Measurements from ENCODE around the gene LYRM2.

Gene LYRM2

GRCh38 chr6:89615882-89616281 is 22.7 kb downstream of the LYRM2 start:
- Histone ChIP-seq H3K27me3 (ENCODE audit: low read length) (no peaks in the 10 kb centered on the region), H4K20me1 (ENCODE audit: low read depth, low read length) (no peaks in the 10 kb centered on the region), H3K36me3 (ENCODE audit: low read length) (no peaks in the 10 kb centered on the region), H3K9me3 (ENCODE audit: insufficient read depth, low read length) (no peaks in the 10 kb centered on the region), H3K4me3 (ENCODE audit: insufficient read depth, low read length, poor library complexity, severe bottlenecking) (no peak overlapping the region), H3F3A (ENCODE audit: insufficient read depth) (no peaks in the 10 kb centered on the region), H3K9ac (ENCODE audit: low read length) (no peak overlapping the region), H3K4me2 (ENCODE audit: low read depth, low read length, poor library complexity, severe bottlenecking) (no peak overlapping the region), H2AFZ (ENCODE audit: low read depth, low read length, severe bottlenecking) (no peak overlapping the region), H3K9me2 (replicated peaks; ENCODE audit: insufficient read depth, low read length) (no peaks in the 10 kb centered on the region), H3K27ac (ENCODE audit: low read depth, low read length) (no peak overlapping the region), H3K79me2 (ENCODE audit: insufficient read depth, low read length) (no peaks in the 10 kb centered on the region)
- TF ChIP-seq EZH2phosphoT487 (conservative IDR thresholded peaks at IDR 0.05; ENCODE audit: low read length), result no peak
- TF ChIP-seq CTCF (IDR thresholded peaks at IDR 0.05; ENCODE audit: insufficient read depth, low read length, poor library complexity, severe bottlenecking), result no peak

DNA sequence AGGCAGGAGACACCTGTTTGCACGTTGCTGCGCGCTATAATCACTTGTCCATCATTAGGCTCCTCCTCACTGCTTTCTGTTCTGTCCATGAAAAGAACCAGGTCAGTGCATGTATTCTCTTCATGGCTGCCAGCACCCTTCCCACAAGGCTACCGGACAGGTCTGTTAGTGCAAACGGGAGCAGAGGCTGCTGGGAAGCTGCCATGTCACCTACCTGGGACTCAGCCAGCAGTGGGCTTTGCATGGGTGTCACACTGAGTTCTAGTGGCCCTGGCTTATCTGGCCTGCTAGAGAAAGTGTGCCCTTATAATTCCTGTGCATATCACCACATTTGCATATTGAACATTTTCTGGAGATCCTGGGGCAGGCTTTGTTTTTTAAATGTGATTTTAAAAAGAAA is 24.8 kb downstream of the LYRM2 start:
- Histone ChIP-seq H3K4me3 (ENCODE audit: insufficient read depth, low read length, poor library complexity, severe bottlenecking) (no peak overlapping the region), H4K20me1 (ENCODE audit: low read depth, low read length) (no peaks in the 10 kb centered on the region), H3F3A (ENCODE audit: insufficient read depth) (no peaks in the 10 kb centered on the region), H2AFZ (ENCODE audit: low read depth, low read length, severe bottlenecking) (no peak overlapping the region), H3K9me3 (ENCODE audit: insufficient read depth, low read length) (no peaks in the 10 kb centered on the region), H3K4me2 (ENCODE audit: low read depth, low read length, poor library complexity, severe bottlenecking) (no peak overlapping the region), H3K9ac (ENCODE audit: low read length) (no peak overlapping the region), H3K27me3 (ENCODE audit: low read length) (no peaks in the 10 kb centered on the region), H3K36me3 (ENCODE audit: low read length) (no peaks in the 10 kb centered on the region), H3K79me2 (ENCODE audit: insufficient read depth, low read length) (no peaks in the 10 kb centered on the region), H3K9me2 (replicated peaks; ENCODE audit: insufficient read depth, low read length) (no peaks in the 10 kb centered on the region), H3K27ac (ENCODE audit: low read depth, low read length) (no peak overlapping the region)
- TF ChIP-seq CTCF (IDR thresholded peaks at IDR 0.05; ENCODE audit: insufficient read depth, low read length, poor library complexity, severe bottlenecking) (no peak), EZH2phosphoT487 (conservative IDR thresholded peaks at IDR 0.05; ENCODE audit: low read length) (no peak)

DNA sequence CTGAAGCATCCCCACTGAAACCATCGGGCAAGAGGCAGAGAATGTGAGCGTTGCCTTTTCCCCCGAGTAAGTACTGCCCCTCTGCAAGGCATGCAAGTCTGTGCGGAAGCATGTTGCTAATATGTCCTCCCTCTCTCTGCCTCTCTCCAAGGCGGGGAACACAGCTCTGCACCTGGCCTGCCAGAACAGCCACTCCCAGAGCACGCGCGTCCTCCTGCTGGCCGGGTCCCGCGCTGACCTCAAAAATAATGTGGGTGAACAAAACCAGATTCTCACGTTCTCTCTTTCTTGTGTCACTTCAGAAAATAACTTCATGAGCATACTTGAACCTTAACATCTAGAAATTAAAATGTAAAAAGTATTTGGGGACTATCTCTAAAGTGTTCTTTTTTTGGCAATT is 26.4 kb downstream of the LYRM2 start:
- Histone ChIP-seq H3K4me2 (ENCODE audit: low read depth, low read length, poor library complexity, severe bottlenecking) (no peak overlapping the region), H3K9ac (ENCODE audit: low read length) (no peak overlapping the region), H3K9me2 (replicated peaks; ENCODE audit: insufficient read depth, low read length) (no peaks in the 10 kb centered on the region), H3K4me3 (ENCODE audit: insufficient read depth, low read length, poor library complexity, severe bottlenecking) (no peak overlapping the region), H3K36me3 (ENCODE audit: low read length) (no peaks in the 10 kb centered on the region), H4K20me1 (ENCODE audit: low read depth, low read length) (no peaks in the 10 kb centered on the region), H3K27ac (ENCODE audit: low read depth, low read length) (no peak overlapping the region), H3K79me2 (ENCODE audit: insufficient read depth, low read length) (no peaks in the 10 kb centered on the region), H3K9me3 (ENCODE audit: insufficient read depth, low read length) (no peaks in the 10 kb centered on the region), H3K27me3 (ENCODE audit: low read length) (no peaks in the 10 kb centered on the region), H2AFZ (ENCODE audit: low read depth, low read length, severe bottlenecking) (no peak overlapping the region), H3F3A (ENCODE audit: insufficient read depth) (no peaks in the 10 kb centered on the region)
- TF ChIP-seq EZH2phosphoT487 (conservative IDR thresholded peaks at IDR 0.05; ENCODE audit: low read length) (no peak), CTCF (IDR thresholded peaks at IDR 0.05; ENCODE audit: insufficient read depth, low read length, poor library complexity, severe bottlenecking) (no peak)

- no peak overlapping the region for H2AFZ ChIP-seq (ENCODE audit: low read depth, low read length, severe bottlenecking)
- TF ChIP-seq EZH2phosphoT487 (conservative IDR thresholded peaks at IDR 0.05; ENCODE audit: low read length), result no peak
- no peak for TF ChIP-seq CTCF (IDR thresholded peaks at IDR 0.05; ENCODE audit: insufficient read depth, low read length, poor library complexity, severe bottlenecking)
- no peak overlapping the region for H3K9ac ChIP-seq (ENCODE audit: low read length)
- no peak overlapping the region for H3K4me2 ChIP-seq (ENCODE audit: low read depth, low read length, poor library complexity, severe bottlenecking)
- H3K27ac ChIP-seq (ENCODE audit: low read depth, low read length), result no peak overlapping the region
- no peaks in the 10 kb centered on the region for H3F3A ChIP-seq (ENCODE audit: insufficient read depth)
- no peaks in the 10 kb centered on the region for H3K9me2 ChIP-seq (replicated peaks; ENCODE audit: insufficient read depth, low read length)
- no peaks in the 10 kb centered on the region for H3K79me2 ChIP-seq (ENCODE audit: insufficient read depth, low read length)
- no peaks in the 10 kb centered on the region for H3K9me3 ChIP-seq (ENCODE audit: insufficient read depth, low read length)
- no peaks in the 10 kb centered on the region for H3K36me3 ChIP-seq (ENCODE audit: low read length)
- H4K20me1 ChIP-seq (ENCODE audit: low read depth, low read length), result no peaks in the 10 kb centered on the region
- H3K27me3 ChIP-seq (ENCODE audit: low read length), result no peaks in the 10 kb centered on the region
- H3K4me3 ChIP-seq (ENCODE audit: insufficient read depth, low read length, poor library complexity, severe bottlenecking), result no peak overlapping the region
Observed at GRCh38 chr6:89611666-89612065, 26.9 kb downstream of the LYRM2 start.

All from SU-DHL-6 (cell line).